ENCODE results near the gene COX8A.

The COX8A gene

DNA sequence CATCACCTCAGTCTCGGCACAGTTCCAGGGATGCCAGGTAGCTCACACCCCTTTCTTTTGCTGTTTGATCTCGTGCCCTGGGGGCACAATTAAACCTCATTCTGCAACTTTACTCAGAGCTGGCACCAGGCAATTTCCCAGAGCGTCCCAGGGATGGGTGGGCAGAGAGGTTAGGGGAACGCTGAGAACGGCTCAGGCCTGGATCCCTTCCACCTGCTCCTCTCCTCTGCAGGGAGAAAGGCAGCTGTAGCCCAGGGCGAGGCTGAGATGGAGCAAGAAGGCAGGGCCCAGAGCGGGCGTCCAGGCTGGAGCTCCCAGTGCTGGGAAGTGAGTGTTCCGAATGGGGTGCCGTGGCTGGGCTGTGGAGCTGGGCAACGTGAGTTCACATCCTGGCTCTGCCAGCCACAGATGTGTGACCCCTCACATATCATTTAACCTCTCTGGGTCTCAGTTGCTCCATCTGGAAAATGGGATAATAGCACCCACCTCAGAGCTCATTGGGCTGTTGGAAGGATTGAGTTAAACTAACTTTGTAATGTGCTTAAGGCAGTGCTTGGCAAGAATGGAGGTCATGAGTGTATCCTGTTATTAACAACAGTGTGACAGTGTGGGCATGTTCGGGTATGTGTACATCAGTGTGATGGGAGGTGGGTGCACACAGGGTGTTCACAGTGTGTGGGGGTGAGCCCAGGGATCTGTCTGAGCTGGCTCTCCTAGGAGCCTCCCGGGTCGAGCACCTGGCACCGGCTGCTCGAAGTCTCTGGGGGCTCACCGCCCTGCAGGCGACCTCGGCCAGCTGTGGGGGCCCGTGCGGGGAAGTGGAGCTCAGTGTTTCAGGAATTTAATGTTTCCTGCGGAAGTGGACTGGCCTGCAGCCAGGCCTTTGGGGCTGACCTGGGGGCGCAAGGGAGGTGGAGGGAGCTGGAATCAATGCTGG, 27.3 kb downstream of the COX8A start:
- no peak for DNase-seq (ENCODE audit: low read depth in 2 of 2)

DNA sequence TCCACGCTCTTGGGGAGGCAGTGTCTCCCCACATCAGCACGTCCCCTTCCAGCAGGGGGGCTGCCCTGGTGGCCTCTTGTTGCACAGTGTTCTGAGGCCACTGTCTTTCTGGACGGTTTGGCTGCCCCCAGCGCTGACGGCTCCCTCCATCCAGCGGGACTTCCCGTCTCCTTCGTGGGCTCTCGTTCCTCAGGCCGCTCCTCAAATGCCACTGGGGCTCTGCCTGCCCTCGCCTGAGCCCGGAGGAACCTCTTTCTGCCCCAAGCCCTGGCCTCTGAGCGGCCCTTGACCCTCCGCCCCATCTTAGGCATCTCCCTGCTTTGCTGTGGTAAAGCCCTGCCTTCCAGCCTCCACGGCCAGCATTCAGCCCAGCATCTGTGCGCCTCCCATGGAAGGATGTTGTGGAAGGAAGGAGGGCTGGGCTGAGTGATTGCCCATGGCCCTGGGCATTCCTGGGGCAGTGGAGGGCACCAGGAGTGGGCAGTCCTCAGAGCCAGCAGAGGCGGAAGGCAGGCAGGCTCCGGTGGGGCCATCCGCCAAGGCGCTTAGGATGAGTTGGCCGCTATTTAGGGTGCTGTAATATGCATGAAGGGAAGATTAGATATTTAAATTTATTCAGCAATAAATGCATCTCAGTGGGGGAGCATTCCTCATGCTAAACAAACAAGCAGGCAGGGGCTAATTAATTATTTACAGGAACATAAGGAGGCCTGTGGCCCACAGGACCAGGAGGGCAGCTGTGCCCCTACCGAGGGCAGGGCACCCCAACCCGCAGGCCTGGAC, 29.6 kb downstream of the COX8A start:
- DNase-seq (ENCODE audit: low read depth in 2 of 2) = no peak

DNA sequence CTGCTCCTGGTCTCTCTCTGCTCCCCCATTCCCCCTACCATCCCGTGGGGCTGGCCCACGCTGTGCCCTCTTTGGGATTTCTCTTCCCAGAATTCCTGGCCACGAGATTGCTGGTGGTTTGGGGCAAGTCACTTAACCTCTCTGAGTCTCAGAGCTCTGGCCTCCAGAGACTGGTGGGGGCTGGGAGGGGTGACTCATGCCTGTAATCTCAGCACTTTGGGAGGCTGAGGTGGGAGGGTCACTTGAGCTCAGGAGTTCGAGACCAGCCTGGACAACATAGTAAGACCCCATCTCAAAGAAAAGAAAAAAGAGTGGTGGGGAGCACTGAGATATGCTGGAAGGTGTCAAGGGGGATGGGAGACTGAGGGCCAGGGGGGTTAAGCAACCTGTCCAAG, 30.2 kb downstream of the COX8A start:
- no peak for DNase-seq (ENCODE audit: low read depth in 2 of 2)

DNA sequence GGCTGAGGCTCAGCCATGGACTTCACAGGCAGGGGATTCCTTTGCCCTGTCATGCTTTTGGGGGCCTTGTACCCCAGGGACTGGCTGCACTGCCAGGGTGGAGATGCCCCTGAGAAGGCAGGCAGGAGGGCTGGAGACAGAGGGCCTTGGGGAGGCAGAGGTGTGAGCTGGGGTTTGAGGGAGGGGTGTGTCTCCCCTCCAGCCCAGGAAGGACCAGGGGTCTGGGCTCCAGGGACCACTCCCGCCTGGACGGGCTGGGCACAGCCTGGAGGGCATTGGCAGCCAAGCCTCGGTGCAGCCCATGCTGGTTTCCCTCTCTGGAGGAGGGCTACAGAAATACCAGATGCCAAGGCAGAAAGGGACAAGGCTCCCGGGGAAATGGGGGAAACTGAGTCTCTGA, 31.3 kb downstream of the COX8A start:
- no peak for DNase-seq (ENCODE audit: low read depth in 2 of 2)

DNA sequence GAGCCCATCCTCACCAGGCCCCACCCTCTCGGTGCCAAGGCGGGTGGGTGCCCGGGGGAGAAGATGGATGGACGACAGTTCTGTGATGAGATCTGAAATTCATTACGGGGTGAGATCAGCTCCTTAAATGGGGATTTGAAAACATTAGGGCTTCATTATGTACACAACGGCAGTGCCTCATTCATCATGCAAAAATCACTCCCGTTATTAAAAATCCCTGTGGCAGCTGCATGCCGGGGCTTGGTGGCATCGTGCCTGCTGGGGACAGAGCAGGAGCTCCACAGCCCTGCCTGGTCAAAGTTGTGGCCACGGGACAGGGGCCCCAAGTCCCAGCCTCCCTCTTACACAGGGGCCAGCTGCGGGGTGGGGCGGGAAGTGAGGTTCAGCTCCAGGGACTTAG, 32.0 kb downstream of the COX8A start:
- DNase-seq (ENCODE audit: low read depth in 2 of 2) = no peak

DNA sequence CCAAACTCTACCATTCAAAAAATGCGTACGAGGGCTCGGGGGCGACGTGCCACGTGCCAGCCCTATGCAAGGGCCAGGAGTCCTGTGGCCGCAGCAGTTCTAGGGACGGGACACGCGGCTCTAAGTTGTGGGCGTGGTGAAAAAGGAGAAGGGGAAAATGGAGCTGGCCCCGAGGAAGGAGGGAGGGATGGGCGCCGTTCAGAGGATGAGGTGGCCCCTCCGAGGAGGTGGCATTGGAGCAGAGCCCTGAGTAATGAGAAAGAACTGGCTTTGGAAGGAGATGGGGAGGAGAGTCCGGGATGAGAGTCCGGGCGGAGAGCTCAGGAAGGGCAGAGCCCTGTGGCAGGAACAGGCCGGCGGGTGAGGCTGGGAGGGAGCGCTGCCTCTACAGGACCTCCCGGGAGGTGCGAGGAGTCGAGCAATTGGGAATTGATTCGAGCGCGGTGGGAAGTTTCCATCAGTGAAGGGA, 32.8 kb downstream of the COX8A start:
- DNase-seq (ENCODE audit: low read depth in 2 of 2) = no peak

DNA sequence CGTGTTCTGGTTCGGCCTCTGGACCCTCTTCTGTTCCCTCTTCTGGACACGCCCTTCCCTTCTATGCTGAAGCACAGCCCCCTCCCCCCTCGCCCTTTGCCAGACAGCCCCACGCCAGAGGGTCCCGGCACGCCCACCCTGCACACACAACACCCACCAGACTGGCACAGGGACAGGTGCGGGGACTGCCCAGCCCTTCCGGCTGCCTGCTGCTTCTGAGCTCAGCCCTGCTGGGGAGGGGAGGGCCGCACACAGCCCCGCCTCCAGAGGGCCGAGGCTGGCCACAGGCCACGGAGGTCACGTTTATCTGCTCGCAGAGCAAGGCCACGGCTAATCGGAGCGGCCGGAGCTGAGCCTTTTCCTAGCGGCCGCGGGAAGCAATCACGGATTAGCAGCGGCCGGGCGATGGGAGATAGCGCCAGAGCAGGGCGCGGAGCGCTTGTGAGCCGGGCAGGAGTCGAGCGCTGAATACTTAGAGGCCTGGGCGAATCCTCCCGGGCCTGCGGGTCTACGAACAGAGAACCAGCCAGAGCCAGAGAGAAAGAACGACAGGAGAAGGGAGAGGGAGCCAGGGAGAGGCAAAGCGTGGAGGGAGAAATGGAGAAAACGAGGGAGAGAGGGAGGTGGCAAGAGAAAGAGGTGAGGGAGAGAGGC, 33.3 kb downstream of the COX8A start:
- DNase-seq (ENCODE audit: low read depth in 2 of 2) = no peak

DNA sequence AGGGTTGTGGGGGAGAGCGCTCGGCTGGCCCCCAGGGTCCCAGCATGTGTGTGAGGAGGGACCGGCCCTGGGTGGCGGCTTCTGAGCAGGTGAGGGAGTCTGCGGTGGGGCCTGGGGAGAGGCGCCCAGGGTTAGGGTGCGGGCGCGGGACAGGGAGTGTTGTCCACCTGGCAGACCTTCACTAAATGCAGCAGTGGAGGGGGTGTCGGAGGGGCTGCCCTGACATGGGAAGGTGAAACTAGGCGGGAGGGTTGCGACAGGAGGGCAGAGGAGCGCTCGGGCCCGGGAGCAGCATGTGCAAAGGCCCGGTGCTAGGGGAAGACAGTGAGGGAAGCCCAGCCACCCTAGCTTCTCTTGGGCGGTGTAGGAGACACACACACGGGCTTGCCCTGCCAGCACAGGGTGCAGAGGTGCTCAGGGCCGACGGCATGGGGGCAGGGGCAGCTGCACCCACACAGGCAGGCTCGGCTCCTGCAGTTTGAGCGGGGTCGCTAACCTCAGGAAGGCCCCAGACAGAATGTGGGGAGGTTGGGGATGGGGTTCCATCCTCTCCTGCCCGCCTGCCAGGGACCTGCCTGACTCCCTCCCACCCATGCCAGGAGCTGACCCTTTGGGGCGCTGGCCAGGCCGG, 34.0 kb downstream of the COX8A start:
- DNase-seq (ENCODE audit: low read depth in 2 of 2) = no peak

DNA sequence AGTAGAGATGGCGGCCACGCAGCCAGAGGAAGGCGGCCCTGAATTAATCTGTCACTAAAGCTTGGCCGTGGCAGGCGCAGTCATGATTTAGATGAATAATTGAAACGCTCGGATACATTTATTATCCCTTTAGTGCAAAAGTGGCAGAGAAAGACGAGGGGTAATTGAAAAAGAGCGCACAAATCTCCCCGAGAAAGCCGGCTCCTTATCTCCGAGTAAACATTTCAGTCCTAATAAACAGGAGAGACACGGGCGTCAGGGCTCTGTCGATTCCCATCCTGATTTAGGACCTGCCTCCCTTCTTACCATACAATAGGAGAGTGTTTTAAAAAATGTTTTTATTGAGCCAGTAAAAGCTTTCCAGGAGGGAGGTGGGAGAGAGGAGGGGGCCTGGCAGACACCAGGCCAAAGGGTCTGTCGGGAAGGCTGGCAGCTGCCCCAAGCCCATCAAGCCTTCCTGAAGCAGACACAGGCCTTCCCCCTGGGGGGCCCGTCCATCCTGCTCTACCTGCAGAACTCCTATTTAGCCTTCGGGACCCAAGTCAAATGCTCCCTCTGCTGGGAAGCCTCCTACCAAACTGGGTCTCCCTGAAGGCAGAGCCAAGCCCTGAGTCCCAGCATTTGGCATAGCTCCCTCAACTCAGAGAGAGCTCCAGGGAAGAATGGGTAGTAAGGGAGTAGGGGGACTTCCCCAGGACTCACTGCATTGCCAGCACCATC, 34.7 kb downstream of the COX8A start:
- no peak for DNase-seq (ENCODE audit: low read depth in 2 of 2)

DNA sequence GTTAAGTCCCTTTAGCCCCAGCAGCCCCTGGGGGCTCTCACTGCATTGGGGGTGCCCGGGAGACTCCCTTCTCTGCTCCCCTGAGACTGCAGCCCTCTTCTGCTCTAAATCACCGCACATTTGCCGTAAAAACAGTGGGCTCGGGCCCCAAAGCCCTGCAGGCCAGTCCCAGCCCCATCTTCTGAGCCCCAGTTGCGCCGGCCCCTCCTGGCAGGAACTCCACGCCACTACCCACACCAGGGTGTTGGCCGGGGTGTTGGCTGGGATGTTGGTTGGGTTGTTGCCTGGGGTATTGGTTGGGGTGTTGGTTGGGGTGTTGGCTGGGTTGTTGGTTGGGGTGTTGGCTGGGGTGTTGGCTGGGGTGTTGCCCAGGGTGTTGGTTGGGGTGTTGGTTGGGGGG, 35.3 kb downstream of the COX8A start:
- DNase-seq (ENCODE audit: low read depth in 2 of 2) = no peak

DNA sequence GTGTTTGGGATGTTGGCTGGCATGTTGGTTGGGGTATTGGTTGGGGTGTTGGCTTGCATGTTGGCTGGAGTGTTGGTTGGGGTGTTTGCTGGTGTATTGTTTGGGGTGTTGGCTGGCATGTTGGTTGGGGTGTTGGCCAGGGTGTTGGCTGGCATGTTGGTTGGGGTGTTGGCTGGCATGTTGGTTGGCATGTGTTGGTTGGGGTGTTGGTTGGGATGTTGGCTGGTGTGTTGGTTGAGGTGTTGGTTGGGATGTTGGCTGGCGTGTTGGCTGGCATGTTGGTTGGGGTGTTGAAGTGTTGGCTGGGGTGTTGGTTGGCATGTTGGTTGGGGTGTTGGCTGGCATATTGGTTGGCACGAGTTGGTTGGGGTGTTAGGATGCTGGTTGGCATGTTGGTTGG, 36.4 kb downstream of the COX8A start:
- no peak for DNase-seq (ENCODE audit: low read depth in 2 of 2)

DNA sequence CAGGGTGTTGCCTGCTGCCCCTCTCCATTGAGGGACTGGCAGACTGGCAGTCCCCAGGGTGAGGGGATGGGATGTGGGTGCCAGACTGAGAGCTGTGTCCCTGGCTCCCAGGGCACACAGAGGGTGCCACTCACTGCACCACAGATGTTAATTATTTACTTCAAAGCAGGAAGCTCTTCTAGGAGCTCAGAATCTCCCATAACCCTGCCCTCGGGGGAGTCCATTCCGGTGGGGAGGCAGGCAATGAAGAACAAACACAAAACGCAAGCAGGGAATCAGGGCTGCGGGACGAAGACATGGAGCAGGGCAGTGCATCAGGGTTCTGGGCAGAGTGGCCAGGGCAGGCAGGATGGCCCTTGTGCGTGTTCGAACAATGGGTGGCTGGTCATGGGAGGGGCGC, 37.0 kb downstream of the COX8A start:
- no peak for DNase-seq (ENCODE audit: low read depth in 2 of 2)

DNA sequence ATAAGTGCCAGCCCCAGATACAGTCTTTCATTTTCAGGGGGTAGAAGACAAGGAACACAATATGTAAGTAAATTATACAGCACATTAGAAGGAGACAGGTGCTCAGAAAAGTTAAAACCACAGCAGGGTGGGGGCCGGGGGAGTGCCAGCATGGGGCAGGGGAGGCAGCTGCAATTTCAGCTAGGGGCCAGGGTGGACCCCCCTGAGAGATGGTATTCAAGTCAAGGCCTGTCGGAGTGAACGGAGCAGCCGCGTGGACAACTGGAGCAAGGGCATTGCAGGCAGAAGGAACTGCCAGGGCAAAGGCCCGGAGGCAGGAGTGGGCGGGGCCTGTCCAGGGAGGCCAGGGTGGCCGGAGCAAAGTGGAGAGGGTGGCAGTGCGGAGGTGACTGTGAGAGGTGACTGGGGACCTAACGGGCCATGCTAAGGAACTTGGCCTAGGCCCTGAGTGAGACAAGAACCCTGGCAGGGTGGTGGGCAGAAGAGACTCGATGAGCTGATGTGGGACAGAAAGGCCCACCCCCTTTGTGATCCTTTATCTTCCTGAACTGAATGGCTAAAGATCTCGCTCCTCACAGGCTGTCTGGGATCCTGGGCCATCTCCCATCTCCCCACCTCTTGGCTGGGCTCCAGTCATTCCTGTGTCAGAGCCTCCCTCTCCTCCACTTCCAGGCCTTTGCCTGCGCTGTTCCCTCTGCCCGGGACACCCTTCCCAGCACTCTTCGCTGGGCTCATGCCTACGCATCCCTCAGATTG, 38.9 kb downstream of the COX8A start:
- DNase-seq (ENCODE audit: low read depth in 2 of 2) = no peak

DNA sequence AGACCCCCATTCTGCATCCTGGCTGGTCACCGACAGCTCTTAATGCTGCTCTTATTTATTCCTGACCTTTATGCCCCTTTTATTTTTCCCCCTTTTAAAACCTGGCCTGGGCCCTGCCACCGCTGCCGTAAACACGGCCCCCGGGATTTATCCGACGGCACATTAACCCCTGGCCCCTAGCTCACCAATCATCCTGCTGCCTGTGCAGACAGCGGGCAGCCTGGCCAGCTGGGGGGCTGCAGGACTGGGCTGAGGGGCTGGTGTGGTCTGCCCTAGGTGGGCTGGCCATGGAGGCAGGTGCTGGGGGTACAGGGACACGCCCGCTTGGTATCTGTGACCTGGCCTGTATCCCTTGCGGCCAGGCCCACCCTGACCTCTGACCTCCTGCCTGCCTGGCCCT, 39.9 kb downstream of the COX8A start:
- DNase-seq (ENCODE audit: low read depth in 2 of 2) = no peak

DNA sequence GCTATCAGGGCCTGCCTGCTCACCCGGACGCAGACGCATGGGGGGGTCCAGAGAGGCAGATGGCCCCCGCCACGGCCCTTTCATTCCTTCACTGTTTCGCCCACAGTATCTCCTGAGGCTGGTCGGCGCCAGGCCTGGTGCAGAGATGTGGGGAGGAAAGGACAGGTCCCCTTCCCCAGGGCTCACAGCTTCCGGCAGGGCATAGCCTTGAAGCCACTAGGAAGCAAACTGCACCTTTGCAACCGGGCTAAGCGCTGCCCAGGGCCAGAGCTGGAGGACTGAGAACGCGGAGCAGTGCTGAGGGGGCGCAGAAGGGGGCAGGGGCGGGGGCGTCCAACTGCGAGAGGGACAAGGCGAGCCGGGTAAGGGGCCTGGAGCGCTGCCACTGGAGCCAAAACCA, 41.1 kb downstream of the COX8A start:
- DNase-seq (ENCODE audit: low read depth in 2 of 2) = no peak

DNA sequence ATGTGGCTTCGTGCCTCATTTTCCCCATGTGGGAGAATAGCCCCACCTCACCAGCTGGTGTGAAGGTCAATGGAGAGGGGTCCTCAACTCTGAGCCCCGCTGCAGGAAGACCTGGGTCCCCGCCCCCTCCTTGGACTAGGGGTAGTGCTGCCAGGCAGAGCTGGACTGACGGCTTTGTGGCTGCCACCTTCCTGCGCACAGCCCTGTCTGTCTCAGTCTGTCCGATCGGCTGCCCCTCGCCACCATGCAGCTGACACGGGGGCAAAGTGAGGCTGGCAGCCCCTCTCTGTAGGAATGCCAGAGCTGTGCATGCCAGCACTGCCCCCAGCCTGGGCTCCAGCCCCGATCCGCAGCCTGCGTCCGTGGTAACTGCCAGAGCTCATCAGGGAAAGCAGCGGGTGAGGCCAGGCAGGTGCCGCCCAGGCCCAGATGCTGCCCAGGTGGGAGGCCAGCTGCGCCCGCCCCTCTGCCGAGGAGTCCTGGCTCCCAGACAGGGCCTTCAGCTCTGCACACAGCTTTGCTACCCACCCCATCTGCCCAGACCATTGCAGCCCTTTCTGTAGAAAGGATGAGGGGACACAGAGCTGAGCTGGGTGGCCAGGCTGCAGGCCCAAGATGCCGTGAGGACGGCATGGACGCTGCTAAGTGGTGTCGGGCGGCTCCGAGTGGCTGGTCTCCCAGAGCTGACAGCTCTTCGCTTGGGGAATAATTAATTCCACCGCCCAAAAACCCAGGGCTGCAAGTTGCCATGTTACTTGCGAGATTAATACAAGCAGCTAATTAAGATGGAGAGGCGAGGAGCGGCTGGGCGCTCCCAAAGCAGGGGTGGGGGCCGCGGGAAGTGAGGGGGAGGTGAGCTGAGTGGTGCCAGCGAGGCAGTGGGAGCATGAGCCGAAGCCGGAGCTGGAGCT, 41.8 kb downstream of the COX8A start:
- no peak for DNase-seq (ENCODE audit: low read depth in 2 of 2)

DNA sequence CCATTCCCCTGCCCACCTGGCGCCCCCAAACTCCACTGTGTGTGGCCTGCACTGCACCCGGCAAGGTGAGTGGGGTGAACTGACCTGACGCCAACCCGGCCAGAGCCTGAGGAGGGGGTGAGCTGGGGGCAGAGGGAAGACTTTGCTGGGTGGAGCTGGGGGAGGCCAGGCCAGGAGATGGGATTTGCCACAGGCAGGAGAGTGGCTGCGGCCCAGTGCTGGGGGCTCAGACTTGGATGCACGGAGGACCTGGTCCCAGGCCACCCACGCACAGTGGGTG, 43.5 kb downstream of the COX8A start:
- DNase-seq (ENCODE audit: low read depth in 2 of 2) = no peak

DNA sequence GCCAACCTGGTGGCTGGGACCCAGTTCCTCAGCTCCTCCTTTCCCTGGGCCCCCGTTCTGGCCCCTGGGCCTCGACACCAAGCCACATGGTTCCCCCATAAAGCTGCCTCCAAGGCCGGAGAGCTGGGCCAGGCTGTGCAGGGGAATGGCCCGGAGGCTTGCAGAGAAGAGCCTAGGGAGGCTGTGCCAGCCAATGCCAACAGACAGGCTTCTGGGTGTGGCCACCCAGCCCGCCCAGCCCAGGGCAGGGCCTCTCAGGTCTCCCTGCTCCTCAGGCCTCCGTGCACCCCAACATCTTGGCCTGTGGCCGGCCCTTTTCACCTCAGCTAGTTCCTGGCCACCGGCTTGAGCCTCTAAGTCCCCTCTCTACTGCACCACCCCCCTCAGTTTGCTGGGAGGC, 43.9 kb downstream of the COX8A start:
- DNase-seq (ENCODE audit: low read depth in 2 of 2) = no peak

DNA sequence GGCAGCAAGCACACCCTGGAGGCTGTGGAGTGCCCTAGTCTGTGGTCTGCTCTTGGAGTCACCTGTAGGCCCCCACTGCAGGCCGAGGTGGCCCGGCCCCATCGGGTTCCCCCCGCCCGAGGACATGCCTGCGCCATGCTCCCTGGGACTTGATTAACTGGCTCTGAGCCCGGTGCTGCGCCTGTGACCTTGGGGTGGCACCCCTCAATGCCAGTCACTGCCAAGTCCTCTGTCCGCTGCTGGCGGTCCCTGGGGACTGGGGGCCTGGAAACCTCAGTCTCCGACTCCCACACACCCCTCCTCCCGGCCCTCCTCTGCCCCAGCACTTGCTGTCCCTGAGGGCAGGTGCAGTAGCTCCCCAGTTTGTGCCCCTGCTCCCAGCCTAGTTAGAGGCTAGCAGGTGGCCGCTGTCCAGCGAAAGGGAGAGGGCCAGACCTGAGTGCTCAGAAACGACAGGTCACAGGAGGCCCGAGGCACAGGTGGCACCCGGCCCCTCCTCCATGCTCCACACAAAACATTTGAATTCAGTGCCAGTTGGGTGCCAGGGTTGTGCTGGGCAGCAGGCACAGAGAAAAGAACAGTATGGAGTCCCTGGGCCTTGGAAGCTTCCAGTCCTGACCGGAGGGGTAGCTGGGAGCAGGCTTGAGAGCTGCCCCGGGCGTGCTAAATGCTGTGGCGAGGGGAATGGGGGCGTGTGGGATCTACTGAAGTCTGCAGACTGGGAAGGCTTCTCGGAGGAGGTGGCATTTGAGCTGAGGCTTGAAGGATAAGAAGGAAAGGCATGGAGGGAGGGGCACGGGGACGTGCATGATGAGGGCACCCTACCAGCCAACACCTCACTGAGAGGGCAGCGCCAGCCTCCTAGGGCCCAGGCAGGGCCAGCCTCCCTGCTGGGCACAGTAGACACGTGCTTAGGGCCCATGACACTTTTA, 45.0 kb downstream of the COX8A start:
- DNase-seq (ENCODE audit: low read depth in 2 of 2) = no peak
